Fibroblast of skin of left biceps (primary cell): ENCODE results near the gene KHNYN.
"Not testable (repeated sequence)": the region's sequence is repeated elsewhere in the genome, so short reads cannot be mapped to it uniquely, and the experiment has no call there.

Source experiments
- DNase-seq, 2 experiments: peaks; one replicate each; pipeline ENCODE4 v3.0.0-alpha.2; 2013; ENCODE audit warnings: low read depth in 2 of 2

The KHNYN gene

GRCh38 chr14:24473211-24473610, 43.5 kb downstream of the KHNYN start:
- no peak for DNase-seq

GRCh38 chr14:24475261-24475660, 45.5 kb downstream of the KHNYN start:
- no peak for DNase-seq

GRCh38 chr14:24479999-24480398, 50.2 kb downstream of the KHNYN start:
- DNase-seq: not testable (repeated sequence)

GRCh38 chr14:24481622-24482324, 52.0 kb downstream of the KHNYN start:
- DNase-seq: no peak

GRCh38 chr14:24482699-24483303, 53.0 kb downstream of the KHNYN start:
- not testable (repeated sequence) for DNase-seq

- no peak for DNase-seq
These were observed 54.0 kb downstream of the KHNYN start for GRCh38 chr14:24483604-24484252.
